PC-3 (cell line): Measurements from ENCODE around the gene NEDD4L.

ENCODE experiments used
- EZH2 ChIP-seq: fragments of 300-600 bp; sonication (generic); IDR thresholded peaks from one replicate; pipeline ENCODE4 v1.6.1; 2017; ENCODE audit warnings: antibody characterized with exemption, mild to moderate bottlenecking, low read length; ENCODE audit not compliant: unreplicated experiment
- EZH2phosphoT487 ChIP-seq: fragments of 300-600 bp; sonication (generic); IDR thresholded peaks from 2 replicates; pipeline ENCODE4 v1.6.1; 2018; ENCODE audit warnings: mild to moderate bottlenecking, antibody characterized with exemption, low read length, borderline replicate concordance
- TF ChIP-seq, protein P1 (sequence below): fragments of 300-600 bp; sonication (generic); conservative IDR thresholded peaks from 2 replicates; pipeline ENCODE4 v1.5.1; 2017; ENCODE audit warnings: antibody characterized with exemption, low read depth, mild to moderate bottlenecking, low read length

DNA sequence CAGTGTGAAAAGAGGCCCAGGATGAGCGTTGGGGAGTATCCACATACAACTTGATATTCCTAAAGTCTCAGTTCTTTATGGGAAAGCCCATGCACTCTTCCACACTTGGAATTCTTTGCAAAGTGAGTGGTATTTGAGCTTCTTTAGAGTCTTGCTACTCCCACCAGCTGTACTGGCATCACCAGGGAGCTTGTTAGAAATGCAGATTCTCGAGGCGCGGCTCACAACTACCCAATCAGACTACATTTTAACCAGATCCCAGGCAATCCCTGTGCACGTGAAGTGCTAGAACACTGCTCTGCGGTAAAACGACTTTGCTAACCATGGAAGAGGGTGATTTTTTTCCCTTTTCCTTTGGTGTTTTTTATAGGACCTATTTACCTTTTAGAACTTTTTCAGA, 184.7 kb downstream of the NEDD4L start:
- TF ChIP-seq, protein P1, sequence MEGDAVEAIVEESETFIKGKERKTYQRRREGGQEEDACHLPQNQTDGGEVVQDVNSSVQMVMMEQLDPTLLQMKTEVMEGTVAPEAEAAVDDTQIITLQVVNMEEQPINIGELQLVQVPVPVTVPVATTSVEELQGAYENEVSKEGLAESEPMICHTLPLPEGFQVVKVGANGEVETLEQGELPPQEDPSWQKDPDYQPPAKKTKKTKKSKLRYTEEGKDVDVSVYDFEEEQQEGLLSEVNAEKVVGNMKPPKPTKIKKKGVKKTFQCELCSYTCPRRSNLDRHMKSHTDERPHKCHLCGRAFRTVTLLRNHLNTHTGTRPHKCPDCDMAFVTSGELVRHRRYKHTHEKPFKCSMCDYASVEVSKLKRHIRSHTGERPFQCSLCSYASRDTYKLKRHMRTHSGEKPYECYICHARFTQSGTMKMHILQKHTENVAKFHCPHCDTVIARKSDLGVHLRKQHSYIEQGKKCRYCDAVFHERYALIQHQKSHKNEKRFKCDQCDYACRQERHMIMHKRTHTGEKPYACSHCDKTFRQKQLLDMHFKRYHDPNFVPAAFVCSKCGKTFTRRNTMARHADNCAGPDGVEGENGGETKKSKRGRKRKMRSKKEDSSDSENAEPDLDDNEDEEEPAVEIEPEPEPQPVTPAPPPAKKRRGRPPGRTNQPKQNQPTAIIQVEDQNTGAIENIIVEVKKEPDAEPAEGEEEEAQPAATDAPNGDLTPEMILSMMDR: no peak
- TF ChIP-seq EZH2 (no peak), EZH2phosphoT487 (no peak)
